Medulla oblongata (tissue), 1 donor: Measurements from ENCODE around the gene CYP2D6.
"Not testable (repeated sequence)": the region's sequence is repeated elsewhere in the genome, so short reads cannot be mapped to it uniquely, and the experiment has no call there.

Source experiments
- DNase-seq: peaks from one replicate; pipeline ENCODE4 v3.0.0-alpha.2; 2015; ENCODE audit errors: extremely low spot score

CYP2D6 gene

DNA sequence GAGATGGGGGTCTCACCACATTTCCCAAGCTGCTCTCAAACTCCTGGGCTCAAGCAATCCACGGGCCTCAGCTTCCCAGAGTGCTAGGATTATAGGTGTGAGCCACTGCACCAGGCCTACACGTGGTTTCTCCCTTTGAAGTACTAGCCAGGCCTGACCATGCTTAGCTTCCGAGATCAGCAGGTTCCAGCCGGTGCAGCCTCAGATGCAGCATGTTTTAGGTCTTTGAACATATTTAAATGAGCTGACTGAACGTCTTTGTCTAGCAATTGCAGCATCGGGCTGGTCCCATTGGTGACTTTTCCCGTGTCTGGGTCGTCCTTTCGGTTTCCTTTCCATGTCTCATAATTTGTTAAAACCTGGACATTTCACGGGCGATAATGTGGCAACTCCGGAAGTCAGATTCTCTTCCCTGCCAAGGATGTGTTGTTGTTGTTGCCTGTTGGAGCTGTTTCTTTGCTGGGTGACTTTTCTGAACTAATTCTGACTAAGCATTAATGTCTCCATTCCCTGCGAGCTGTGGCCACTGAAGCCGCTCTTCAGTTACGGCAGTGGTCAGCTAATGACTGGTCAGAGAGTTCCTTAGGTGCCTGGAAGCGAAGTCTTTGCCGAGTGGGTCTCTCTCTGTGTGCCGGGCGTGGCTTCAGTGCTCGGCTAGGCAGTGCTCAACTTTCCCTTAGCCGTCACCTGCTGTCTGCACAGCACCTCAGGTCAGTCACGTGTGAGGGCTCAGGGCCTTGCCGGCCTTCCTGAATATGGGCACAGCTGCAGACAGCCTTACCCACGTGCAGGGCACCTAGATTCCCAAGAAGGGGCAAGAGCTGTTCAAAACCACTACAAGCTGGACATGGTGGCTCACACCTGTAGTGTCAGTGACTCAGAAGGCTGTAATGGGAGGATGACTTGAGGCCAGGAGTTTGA, 3.8 kb upstream of the CYP2D6 start:
- no peak for DNase-seq

DNA sequence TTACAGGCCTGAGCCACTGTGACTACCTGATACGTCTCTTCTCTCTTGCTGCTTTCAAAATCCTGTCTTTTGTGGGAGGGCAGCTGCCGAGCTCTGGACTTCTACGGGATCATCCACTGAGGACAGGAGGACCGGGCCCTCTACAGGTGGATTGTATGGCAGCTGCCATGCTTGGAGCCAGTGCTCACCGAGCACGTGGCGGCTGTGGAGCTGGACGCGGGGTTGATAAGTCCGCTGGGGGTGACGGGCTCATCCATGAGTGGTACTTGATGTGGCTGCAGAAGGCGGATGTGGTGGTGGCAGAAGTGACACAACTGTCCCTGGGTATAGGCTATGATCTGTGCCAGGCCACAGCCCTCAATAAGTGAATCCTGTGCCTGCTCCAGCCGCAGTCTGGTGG, 1.8 kb upstream of the CYP2D6 start:
- no peak for DNase-seq

- DNase-seq: no peak
Measured at GRCh38 chr22:42131562-42131961, 952 bp upstream of the CYP2D6 start.

- DNase-seq: not testable (repeated sequence)
Measured at GRCh38 chr22:42130182-42130581, 428 bp downstream of the CYP2D6 start.

DNA sequence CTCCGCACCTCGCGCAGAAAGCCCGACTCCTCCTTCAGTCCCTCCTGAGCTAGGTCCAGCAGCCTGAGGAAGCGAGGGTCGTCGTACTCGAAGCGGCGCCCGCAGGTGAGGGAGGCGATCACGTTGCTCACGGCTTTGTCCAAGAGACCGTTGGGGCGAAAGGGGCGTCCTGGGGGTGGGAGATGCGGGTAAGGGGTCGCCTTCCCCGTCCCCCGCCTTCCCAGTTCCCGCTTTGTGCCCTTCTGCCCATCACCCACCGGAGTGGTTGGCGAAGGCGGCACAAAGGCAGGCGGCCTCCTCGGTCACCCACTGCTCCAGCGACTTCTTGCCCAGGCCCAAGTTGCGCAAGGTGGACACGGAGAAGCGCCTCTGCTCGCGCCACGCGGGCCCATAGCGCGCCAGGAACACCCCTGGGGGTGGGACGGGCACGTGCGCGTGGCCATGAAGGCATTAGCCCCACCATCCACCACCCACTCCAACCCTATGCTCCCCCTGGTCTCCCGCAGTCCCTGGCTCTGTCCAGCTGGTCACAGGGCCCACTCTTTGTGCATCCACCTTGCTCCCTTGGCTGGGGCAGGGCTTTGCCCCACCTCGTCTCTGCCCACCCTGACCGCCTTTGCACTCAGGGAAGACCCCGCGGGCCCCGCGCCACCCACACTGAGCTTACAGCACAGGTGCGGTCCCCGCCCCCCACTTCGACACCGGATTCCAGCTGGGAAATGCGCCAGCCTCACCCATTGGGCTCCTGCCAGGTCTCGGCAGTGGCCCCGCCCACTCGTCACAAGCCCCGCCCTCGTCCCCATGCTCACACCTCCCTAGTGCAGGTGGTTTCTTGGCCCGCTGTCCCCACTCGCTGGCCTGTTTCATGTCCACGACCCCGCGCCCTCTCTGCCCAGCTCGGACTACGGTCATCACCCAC, 1.6 kb downstream of the CYP2D6 start:
- DNase-seq: not testable (repeated sequence)

DNA sequence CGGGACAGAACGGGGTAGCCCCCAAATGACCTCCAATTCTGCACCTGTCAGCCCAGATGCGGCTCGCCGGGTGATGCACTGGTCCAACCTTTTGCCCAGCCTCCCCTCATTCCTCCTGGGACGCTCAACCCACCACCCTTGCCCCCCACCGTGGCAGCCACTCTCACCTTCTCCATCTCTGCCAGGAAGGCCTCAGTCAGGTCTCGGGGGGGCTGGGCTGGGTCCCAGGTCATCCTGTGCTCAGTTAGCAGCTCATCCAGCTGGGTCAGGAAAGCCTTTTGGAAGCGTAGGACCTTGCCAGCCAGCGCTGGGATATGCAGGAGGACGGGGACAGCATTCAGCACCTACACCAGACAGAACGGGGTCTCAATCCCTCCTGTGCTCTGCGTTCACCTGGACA, 2.6 kb downstream of the CYP2D6 start:
- DNase-seq: not testable (repeated sequence)

- no peak for DNase-seq
Measured at GRCh38 chr22:42127606-42128005, 3.0 kb downstream of the CYP2D6 start.

GRCh38 chr22:42123529-42123928, 7.1 kb downstream of the CYP2D6 start:
- DNase-seq: not testable (repeated sequence)

GRCh38 chr22:42120231-42121021, 10.2 kb downstream of the CYP2D6 start:
- not testable (repeated sequence) for DNase-seq

DNA sequence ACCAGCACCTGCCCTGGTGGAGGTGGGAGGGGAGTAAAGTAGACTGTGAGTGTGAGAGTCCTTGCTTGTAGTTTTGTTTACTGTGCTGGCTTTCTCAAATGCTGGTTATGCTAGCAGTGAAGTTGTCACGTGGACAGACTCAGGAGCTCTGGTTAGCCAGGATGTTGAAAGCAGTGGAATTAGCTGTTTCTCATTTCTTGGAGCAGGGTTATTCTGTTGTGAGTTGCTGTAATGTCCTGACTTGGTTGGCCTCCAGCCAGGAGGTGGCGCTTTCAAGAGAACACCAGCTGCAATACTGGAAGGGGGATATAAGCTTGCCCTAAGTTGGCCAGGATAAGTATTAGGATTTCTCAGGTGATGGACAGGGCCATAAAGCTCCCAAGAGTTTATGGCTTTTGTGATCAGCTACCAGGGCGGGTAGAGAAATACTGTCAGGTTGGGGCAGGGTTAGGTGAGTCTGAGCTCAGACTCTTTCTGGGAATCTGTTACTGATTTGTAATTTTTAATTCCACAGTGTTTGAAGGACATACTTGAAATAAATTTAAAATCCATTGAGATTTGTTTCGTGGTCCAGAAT, 13.7 kb downstream of the CYP2D6 start:
- no peak for DNase-seq

- not testable (repeated sequence) for DNase-seq
Measured at GRCh38 chr22:42115420-42115830, 15.2 kb downstream of the CYP2D6 start.

- DNase-seq: peak; percentile 17
Measured at GRCh38 chr22:42114721-42115120, 15.9 kb downstream of the CYP2D6 start.

DNA sequence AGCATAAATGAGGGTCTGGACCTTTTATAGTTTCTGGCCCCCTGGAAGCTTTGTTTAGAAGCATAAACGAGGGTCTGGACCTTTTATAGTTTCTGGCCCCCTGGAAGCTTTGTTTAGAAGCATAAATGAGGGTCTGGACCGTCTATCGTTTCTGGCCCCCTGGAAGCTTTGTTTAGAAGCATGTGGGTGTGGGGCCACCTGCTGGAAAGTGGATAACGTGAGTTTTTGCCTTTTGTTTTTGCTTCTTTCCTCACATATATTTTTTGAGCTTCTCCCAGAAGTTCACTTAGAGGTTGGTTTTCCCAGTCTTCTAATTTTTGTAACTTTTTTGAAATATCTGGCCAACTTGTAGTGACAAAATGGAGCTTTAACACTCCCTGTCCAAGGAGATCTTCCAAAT, 17.8 kb downstream of the CYP2D6 start:
- DNase-seq: not testable (repeated sequence)

GRCh38 chr22:42111798-42112197, 18.8 kb downstream of the CYP2D6 start:
- DNase-seq: no peak

GRCh38 chr22:42108848-42109247, 21.8 kb downstream of the CYP2D6 start:
- no peak for DNase-seq

- DNase-seq: not testable (repeated sequence)
Measured at GRCh38 chr22:42104332-42104860, 26.2 kb downstream of the CYP2D6 start.

GRCh38 chr22:42101199-42101598, 29.4 kb downstream of the CYP2D6 start:
- no peak for DNase-seq

GRCh38 chr22:42091455-42091782, 39.2 kb downstream of the CYP2D6 start:
- no peak for DNase-seq

GRCh38 chr22:42090596-42091454, 39.8 kb downstream of the CYP2D6 start, which contains the start of gene NDUFA6:
NDUFA6 (minus strand) TSS chr22:42090772; CDS start chr22:42090744, 28 bp downstream.
- DNase-seq: peak; percentile 100

- DNase-seq: no peak
Measured at GRCh38 chr22:42086051-42086450, 44.6 kb downstream of the CYP2D6 start.
